HG03521 (cell line): Measurements from ENCODE around the gene THADA.
A peak's percentile ranks its signal among the peaks of the same experiment; 100 is the strongest.
"Not testable (repeated sequence)": the region's sequence is repeated elsewhere in the genome, so short reads cannot be mapped to it uniquely, and the experiment has no call there.

ENCODE experiments used
- ATAC-seq: cut with Tn5 transposase; IDR thresholded peaks from one replicate; pipeline ENCODE4 v1.9.1; 2021; ENCODE audit warnings: mild to moderate bottlenecking, moderate library complexity; ENCODE audit not compliant: unreplicated experiment

THADA gene

DNA sequence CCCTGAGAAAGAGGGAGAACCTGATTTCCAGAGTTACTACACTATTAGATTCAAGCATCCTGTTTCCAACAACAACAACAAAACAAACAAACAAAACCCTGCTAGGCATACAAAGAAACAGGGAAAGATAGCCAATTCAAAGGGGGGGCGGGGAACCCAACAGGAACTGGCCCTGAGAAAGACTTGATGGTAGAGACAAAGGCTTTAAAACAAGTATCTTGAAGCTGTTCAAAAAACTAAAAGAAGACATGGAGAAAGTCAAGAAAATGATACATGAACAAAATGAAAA lies 147.1 kb downstream of the THADA start:
- no peak for ATAC-seq

DNA sequence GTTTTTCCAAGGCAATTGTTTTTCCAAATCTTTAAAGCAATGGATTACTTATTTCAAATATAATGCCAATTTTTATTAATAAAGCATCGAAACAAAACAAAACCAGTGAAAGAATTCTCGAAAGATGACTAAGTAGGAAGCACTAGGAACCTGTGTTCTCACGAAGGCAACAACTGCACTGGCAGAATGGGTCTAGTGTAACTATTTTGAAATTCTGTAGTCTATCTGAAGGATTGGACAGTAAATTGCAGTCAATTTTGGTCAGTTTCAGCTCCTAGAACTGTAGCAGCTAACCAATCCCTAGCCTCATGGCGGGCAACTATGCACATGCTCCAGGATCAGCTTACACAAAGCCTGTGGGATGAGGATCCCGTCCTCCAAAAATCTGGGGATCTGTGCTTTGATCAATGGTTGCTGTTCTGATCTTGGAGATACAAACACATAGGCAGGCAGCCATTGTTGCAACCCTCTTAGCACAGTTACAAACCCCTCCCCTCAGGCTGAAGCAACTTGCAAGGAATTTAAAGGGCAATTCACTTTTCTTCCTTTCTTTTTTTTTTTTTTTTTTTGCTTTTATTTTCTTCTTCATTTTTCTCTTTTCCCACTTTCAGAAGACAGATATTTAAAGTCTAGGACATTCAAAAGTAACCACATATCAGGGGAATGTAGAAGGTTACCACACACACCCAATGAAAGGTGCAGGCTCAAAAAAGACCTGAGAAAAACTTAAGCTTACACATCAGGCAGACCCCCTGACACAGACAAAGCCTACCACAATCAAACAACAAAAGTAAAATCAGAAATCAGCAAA lies 147.6 kb downstream of the THADA start:
- no peak for ATAC-seq

DNA sequence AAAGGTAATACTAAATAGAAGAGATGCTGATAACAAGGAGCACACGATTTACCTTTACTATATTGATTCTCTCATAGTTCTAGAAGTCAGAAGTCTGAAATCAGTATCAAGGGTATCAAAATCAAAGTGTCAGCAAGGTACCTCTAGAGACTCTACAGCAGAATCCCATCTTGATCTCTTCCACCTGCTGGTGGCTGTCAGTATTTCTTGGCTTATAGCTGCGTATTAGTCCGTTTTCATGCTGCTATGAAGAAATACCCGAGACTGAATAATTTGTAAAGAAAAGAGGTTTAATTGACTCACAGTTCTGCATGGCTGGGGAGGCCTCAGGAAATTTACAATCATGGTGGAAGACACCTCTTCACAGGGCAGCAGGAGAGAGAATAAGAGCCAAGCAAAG lies 149.1 kb downstream of the THADA start:
- not testable (repeated sequence) for ATAC-seq

DNA sequence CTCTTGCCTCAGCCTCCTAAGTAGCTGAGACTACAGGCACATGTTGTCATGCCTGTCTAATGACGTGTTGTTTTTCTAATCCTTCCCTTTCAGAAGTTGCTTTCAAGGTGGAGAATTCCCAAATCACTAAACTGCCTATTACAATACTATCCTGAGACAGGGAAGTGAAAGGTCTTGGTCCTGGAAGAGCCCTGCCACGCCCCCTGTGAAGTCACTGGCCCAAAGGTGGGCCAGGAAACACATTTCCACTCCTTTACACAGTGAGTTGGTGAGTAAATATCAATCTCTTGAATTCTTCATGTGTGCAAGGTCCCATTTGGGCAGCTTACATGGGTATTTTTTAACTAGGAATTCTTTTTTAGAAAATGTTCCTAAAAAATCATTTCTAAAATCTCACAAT lies 150.1 kb downstream of the THADA start:
- no peak for ATAC-seq

DNA sequence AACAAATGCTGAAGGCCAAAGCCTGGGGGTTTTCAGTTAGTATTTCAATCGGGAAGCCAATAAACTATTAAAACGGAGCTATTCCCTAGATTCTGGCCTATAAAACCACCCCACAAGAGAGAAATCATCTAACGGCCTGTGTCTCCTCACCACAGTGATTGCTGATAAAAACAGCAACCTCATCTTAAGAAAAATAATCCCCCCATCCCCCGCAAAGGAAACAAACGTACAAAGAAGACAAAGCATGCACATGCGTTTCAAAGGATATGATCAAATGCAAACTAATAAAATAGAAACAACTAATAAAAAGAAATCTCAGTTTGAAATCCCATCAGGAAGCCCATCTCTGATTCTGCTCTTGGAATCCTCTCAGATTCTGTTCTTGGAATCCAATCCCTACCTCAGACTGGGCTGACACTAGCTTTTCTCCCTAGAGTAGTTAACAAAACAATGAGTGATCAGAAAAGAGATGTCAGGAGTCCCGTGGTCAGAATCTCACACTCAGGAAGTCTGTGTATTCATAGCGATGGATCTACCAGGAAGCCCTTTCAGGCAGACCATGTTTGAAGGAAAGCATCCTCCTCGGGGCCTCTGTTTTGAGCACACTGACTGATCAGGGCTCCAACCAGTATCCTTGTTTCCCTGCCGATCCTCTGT lies 150.7 kb downstream of the THADA start:
- no peak for ATAC-seq

DNA sequence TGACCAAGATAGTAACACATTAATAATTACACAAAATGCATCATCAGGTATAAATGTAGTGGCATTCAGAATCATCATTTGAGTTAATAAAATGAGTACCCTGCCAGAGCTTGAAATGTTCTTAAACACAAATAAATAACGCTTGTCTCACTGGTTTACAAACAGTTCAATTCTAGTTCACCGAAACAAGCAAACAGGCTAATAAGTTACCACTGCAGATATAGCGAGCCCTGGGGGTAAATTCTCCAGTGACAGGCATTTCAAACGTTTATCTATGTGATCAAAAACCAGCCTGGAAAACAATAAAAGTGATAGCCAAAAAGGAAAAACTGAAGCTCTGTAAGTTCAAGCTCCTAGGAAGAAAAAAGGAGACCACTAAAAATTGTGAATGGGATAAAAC lies 152.6 kb downstream of the THADA start:
- ATAC-seq, result no peak

DNA sequence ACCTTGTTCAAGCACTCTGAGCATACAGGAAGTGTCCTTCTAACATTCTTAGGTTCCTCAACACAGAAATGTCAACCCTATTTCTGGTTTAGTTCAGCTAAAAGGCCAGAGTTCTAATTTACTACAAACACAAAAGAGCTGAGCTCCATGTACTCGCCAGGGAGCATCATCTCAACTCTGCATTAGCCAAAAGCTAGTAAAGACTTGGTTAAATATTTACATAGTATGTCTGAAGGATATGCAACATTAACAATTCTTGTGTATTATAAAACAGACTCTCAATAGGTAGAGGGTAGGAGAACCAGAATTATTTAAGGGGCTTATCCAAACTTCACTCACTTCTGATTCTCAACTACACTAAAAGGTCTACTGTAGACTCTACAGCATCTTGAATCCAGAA lies 154.6 kb downstream of the THADA start:
- ATAC-seq, result no peak

DNA sequence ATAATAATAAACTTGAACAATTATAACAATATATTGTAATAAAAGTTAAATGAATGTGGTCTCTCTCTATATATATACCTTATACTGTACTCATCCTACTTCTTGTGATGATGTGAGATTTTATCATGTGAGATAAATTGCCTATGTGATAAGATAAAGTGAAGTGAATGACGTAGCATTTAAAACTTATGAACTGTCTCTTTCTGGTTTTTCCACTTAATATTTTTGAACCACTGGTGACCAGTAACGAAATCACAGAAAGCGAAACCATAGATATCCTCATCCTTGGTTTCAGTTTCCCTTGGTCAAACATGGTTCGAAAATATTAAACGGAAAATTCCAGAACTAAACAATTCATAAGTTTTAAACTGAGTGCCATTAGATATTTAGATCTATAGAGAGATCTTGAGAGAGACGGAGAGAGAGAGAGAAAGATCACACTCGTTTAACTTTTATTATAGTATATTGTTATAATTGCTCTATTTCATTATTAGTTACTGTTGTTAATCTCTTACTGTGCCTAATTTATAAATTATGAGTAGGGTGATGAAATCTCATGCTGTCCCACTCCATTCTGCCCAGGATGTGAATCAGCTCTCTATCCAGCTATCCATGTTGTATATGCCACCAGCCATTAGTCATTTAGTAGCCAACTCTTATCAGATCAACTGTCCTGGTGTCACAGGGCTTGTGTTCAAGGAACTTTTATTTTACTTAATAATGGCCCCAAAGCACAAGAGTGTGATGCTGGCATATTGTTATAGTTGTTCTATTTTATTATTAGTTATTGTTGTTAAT lies 156.8 kb downstream of the THADA start:
- no peak for ATAC-seq

DNA sequence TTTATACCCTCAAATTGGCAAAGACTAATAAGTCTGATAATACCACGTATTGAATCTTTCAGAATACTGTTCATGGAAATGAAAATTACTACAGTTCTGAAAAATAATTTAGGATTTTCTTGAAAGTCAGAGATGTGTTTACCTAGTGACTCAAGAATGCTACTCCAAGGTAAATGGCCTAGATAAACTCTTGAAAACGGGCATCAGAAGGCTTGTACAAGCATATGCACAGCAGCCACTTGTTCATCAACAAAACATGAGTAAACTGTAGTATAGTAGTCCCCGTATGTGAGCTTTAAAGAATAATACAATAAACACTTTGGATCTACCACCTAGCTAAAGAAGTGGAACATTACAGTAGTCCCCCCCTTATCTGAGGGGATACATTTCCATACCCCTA lies 157.5 kb downstream of the THADA start:
- no peak for ATAC-seq

DNA sequence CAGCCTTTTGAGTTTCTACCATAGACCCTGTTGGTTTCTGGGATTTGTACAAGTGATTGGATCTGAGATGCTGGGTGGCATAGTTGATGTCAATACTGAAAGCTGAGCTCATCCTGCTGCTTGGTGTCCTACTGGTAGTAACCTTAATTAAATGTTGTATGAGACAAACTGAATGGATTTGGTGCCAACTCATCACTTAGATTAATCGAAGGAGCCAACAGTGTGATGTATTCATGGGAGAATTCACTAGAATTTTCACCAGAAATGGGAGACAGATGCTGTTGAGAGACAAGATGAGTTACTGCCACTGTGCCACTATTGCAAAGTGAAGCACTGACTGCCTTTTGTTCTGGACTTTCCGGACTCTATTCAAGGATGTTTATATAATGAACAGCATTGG lies 158.5 kb downstream of the THADA start:
- ATAC-seq, result no peak

DNA sequence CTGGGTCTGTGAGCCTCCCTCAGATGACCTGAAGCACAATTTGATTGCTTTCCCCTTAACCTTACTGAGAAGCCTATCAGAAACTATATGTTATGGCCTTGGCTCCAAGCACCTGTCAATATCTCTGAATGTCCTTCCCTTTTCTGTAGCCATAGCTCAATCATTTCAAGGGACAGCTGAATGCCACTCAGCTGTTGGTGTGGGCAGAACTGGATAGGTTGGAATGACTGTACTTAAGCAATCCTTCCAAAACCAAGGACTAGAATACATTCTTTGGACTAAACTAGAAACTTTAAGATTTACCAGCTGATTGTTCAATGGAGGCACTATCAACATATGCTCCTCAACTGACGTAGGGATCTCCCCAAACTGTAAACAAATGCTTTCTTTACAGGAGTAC lies 159.4 kb downstream of the THADA start:
- ATAC-seq, result no peak

DNA sequence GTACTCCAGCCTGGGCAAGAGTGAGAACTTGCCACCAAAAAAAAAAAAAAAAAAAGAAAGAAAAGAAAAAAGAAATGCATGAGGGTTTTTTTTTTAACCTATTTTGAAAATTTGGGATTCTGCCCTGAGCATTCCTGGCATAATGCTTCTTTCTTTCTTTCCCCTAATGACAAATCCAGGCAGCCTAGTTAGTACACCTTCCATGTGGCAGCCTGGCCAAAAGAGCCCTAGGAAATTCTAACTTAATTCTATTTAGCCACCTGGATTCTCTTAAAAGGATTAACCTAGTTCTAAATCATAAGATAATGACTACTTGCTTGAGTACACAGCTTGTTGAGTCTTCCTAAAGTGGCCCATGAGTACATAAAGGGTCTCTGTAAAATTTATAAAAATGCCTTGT lies 160.1 kb downstream of the THADA start:
- no peak for ATAC-seq

DNA sequence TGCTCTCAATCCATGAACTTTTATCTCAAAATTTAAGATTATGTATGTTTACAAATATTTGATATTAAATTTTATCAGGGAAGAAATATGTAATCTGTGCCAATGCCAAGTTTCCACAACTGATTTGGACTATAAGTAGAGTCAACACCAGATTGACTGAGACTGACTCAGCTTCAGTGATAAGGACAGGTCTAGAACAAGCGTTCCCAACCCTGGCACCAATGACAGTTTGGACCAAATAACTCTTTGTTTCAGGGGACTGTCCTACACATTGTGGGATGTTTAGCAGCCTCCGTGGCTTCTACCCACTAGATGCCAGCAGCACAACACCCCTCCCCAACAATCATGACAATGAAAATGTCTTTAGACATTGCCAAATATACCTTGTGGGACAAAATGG lies 165.3 kb downstream of the THADA start:
- no peak for ATAC-seq

DNA sequence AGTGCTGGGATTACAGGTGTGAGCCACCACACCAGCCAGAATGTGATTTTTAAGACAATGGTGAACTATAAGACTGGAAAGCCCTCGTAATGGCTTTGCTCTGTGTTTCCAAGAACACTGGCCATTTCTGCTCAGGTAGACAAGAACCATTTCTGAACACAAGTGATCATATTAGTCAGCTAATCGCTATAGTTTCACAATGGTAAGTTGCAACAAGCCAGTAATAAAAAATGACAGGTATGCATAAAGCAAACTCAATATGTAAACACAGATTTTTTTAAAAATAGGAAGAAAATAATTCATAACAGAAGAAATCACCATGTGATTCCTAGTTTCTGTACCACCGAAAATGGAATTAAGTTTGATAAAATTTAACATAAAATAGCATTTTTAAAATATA lies 166.5 kb downstream of the THADA start:
- ATAC-seq, result no peak

DNA sequence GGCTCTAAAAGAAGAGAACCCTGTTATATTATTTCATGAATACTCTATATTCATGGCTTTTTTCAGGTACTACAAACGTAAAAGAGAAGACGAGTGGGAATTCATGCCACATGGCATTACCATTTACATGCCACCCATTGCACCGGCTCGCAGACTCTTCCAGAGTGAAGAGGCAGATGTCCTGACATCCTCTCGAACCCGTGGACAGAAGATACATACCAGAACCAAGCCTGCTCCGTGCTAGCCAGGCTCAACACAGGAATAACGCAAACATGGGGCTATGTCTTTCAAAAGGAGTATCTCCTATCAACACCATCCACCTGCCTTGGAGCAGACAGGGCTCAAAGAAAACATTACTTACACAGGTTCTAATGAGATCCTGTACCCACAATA lies 168.8 kb downstream of the THADA start:
- ATAC-seq, result no peak

DNA sequence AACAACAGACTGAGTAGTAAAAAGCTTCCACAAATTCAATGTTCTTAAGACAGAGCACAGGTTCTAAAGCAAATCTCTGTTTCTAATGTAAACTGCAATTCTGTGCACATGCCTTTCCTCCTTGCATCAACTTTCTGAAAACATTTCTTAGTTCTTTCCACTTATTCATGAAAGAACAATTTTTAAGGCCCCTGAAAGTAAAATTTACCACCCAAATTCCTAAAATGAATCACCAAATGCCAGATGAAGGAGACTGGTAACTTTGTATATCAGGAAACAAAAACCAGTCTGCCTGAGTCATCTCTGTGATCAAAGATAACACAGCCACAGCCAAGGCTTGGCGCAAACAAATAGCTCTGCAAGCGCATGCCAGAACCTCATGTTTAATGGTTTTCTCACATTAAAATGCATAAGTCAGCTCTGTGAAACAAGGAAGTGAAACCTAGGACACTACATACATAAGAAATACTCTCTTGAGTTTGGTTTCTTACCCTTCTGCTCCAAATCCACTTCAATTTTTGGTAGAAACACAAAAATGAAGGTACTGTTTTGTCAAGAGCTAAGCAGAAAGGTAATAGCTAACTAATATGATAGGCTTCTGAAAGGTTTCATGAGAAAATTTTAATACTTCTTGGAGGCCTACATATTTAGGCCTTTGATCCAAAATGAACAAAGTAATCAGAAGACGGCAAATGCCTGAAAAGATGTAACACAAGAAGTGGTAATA lies 169.4 kb downstream of the THADA start:
- peak; percentile 90 for ATAC-seq

DNA sequence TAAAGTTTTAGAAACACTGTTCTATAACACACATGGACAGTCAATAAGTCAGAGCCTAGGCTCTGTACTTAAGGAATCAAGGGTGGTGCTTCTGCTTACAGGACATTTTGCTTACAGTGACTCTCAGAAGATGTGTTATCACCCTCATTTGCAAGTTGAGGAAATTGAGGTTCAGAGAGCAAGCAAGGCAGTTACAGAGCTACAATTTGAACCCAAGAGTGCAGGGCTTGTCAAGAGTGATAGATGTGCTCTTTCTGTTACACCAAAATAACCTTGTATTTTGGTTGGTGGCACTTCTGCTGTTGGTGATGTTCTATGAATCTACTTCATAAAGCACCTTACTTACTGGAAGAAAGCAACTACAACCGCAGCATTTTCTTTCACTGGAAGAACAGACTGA lies 170.2 kb downstream of the THADA start:
- ATAC-seq, result no peak

DNA sequence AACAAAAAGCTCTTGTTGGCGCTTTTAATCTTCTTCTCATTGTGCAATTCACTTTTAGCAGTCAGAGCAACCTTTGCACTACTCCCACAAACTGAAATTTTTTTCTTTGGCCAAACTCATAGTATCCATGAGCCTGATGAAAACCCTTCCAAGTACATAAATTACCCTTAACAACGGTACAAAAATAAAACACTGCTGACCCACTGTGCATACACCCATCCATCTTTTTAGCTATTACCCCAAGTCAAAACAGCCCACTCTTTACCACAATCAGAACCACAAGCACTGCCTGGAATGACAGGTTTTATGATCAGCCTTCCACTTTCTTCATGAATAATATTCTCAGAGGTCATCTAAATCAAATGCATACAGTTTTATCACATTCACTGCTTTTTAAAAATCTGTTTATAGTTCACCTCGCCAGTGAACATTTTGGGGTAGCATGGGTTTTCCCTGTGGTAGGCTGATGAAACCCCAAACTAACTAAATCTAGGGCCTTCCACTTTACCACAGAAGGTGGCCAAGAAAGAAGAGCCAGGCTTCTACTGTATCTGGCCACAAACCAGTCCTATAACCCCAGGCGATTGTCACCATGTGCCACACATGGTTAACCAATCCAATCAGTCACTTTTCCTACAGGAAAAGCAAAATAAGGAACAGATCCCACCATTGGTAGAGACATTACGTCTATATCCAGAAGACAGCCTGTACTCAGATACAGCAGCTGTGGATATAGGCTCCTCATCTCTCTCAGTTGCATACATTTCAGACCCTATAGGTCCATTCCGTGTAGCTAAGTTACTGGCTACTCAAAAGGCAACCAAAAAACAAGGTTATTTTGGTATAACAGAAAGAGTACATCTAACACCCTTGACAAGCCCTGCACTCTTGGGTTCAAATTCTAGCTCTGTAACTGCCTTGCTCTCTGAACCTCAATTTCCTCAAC lies 171.3 kb downstream of the THADA start:
- no peak for ATAC-seq

DNA sequence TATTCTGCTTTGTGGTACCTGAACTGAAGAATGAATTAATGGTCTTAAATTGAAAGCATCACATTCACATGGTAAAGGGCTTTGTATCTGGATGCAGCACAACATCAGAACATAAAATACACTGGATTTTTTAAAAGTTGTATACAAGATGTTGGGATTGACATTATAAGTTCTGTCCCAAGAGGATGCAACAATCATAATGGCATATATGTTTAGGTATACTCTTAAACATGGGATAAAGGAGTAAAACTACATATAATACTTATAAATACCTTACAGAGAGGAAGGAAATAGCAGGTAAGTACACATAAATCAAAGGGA lies 171.9 kb downstream of the THADA start:
- no peak for ATAC-seq

DNA sequence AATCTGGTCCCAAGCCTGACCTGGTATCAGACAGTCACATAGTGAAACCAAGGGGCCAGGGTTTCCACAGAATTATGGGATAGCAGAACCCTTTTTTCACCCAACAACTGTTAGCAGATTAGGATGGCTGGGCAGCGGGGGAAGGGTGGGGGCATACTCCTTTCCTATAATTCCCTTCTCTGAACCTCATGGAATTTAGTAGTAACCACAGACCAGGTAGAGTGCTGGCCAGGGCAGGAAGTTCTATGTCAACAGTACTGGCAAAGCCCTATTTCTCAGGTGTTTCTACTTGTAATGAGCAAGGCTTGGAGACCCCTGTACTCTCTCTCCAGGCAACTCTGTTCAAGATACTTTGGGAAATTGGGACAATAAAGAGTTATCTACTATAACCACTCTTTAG lies 174.6 kb downstream of the THADA start:
- no peak for ATAC-seq

DNA sequence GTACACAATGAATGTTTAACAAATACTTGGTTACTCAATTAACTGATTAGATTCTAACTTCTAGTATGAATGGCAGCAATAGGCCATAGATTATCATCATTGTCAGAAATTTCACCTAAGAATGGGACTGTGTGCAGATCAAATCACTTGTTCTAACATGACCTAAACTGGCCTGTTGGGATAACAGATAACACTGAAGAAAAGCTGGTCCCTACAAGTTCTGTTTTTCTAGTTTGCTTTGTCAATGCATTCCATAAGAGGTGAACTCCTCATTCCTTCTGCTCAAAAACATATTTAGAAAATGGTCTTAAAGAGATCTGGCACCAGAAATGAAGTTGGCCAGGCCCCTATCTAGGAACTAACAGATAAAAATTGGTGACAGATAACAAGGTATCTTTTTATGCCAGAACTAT lies 175.4 kb downstream of the THADA start:
- ATAC-seq, result no peak
